ENCODE results near the gene DPM2. TPM values are rescaled to one million over a fixed set of nuclear protein-coding genes. Genes with fewer than 3 reads are reported as not detected.

Gene DPM2
- total and polyA plus RNA-seq, 2 experiments from 2014 or later = 36.6 to 92.4 TPM

- peaks cover 37% of the 10 kb centered on the region for H3K36me3 Mint-ChIP-seq (ENCODE audit: low read depth)
- Histone ChIP-seq H3K4me2 (peak overlapping the region; percentile 78), H3K4me3 (peak overlapping the region; percentile 46)
These were observed 40.4 kb downstream of the DPM2 start for GRCh38 chr9:127897193-127897692.

GRCh38 chr9:127896395-127897192 lies 41.1 kb downstream of the DPM2 start:
- H3K4me2 ChIP-seq = peak overlapping the region; percentile 78
- peaks cover 5% of the 10 kb centered on the region for H3K27me3 Mint-ChIP-seq (ENCODE audit: insufficient read depth, low read depth, poor library complexity)
- H3K9me2 ChIP-seq (ENCODE audit: insufficient read depth) = no peaks in the 10 kb centered on the region
- peaks cover 5% of the 10 kb centered on the region; the same call in 1 of the 2 replicates for H3K27me3 ChIP-seq (ENCODE audit: insufficient read depth)
- H3K27ac Mint-ChIP-seq = peak overlapping the region; percentile 62; the same call in 1 of the 2 replicates
- H2AFZ ChIP-seq = no peak overlapping the region
- peak overlapping the region; percentile 46 for H3K4me3 ChIP-seq
- no peaks in the 10 kb centered on the region for H3K9me3 Mint-ChIP-seq
- H4K20me1 ChIP-seq (replicated peaks; ENCODE audit: insufficient read depth) = peaks cover 12% of the 10 kb centered on the region; the same call in 1 of the 2 replicates
- H3F3A ChIP-seq (replicated peaks; ENCODE audit: low read depth) = peaks cover 19% of the 10 kb centered on the region
- ATAC-seq (no peak), DNase-seq (ENCODE audit: low spot score) (no peak)
- peaks cover 18% of the 10 kb centered on the region for H3K4me1 Mint-ChIP-seq
- H3K4me1 ChIP-seq (ENCODE audit: insufficient read depth) = peaks cover 24% of the 10 kb centered on the region
- H3K36me3 ChIP-seq (ENCODE audit: insufficient read depth) = peaks cover 29% of the 10 kb centered on the region
- H3K4me3 Mint-ChIP-seq = peak overlapping the region; percentile 26; the same call in 2 of the 3 replicates
- peaks cover 6% of the 10 kb centered on the region for H3K79me2 ChIP-seq (replicated peaks; ENCODE audit: insufficient read depth)
- TF ChIP-seq ETS1 (IDR thresholded peaks at IDR 0.05) (no peak), ZNF114 (CRISPR knock-in tag; IDR thresholded peaks at IDR 0.05) (no peak), REST (IDR thresholded peaks at IDR 0.05; ENCODE audit: unreplicated experiment) (no peak)
- H3K27ac ChIP-seq (ENCODE audit: low read depth) = peak overlapping the region; percentile 91
- H3K36me3 Mint-ChIP-seq (ENCODE audit: low read depth) = peaks cover 40% of the 10 kb centered on the region

More at GRCh38 chr9:127897193-127897692, 40.4 kb downstream of the DPM2 start:
- H3K9me2 ChIP-seq (ENCODE audit: insufficient read depth) = no peaks in the 10 kb centered on the region
- peaks cover 29% of the 10 kb centered on the region for H3K36me3 ChIP-seq (ENCODE audit: insufficient read depth)
- peaks cover 19% of the 10 kb centered on the region for H3F3A ChIP-seq (replicated peaks; ENCODE audit: low read depth)
- peaks cover 5% of the 10 kb centered on the region; the same call in 1 of the 2 replicates for H3K27me3 ChIP-seq (ENCODE audit: insufficient read depth)
- H3K27ac Mint-ChIP-seq = peak overlapping the region; percentile 62; the same call in 1 of the 2 replicates
- peaks cover 5% of the 10 kb centered on the region for H3K27me3 Mint-ChIP-seq (ENCODE audit: insufficient read depth, low read depth, poor library complexity)
- H3K4me3 Mint-ChIP-seq = peak overlapping the region; percentile 37
- peaks cover 18% of the 10 kb centered on the region for H3K4me1 Mint-ChIP-seq
- TF ChIP-seq POLR2AphosphoS5 (IDR thresholded peaks at IDR 0.05; ENCODE audit: low read depth) = peak; percentile 49; the same call in 1 of the 2 replicates
- no peak for TF ChIP-seq ZNF331 (CRISPR knock-in tag; IDR thresholded peaks at IDR 0.05; ENCODE audit: low read depth)
- ATAC-seq = peak; percentile 83
- no peaks in the 10 kb centered on the region for H3K9me3 Mint-ChIP-seq
- peaks cover 24% of the 10 kb centered on the region for H3K4me1 ChIP-seq (ENCODE audit: insufficient read depth)
- peak; percentile 93 for DNase-seq (ENCODE audit: low spot score)
- peak overlapping the region; percentile 91 for H3K27ac ChIP-seq (ENCODE audit: low read depth)
- H3K79me2 ChIP-seq (replicated peaks; ENCODE audit: insufficient read depth) = peaks cover 6% of the 10 kb centered on the region
- H4K20me1 ChIP-seq (replicated peaks; ENCODE audit: insufficient read depth) = peaks cover 12% of the 10 kb centered on the region; the same call in 1 of the 2 replicates
- no peak overlapping the region for H2AFZ ChIP-seq
